Neural cell (in vitro differentiated cells): ENCODE results near the gene INSR. TPM values are rescaled to one million over a fixed set of nuclear protein-coding genes. Genes with fewer than 3 reads are reported as not detected.

ENCODE experiments used
- H2AFZ ChIP-seq: fragments of 200-600, 300-800 bp; sonication (generic), shearing (Covaris generic); 2 replicates; pipeline ENCODE4 v1.6.0; 2014; ENCODE audit warnings: low read depth, mild to moderate bottlenecking, antibody characterized with exemption, low read length, moderate library complexity
- H3F3A ChIP-seq: fragments of 200-600 bp; shearing (Covaris generic); 2 replicates; pipeline ENCODE4 v1.6.1; 2016; ENCODE audit warnings: mild to moderate bottlenecking, moderate library complexity, mixed read lengths, antibody characterized with exemption, low read length; ENCODE audit not compliant: insufficient read depth, poor library complexity, severe bottlenecking
- H3K27ac ChIP-seq: fragments of 200-600, 300-800 bp; sonication (generic), shearing (Covaris generic); 2 replicates; pipeline ENCODE4 v1.5.1; 2014; ENCODE audit warnings: mild to moderate bottlenecking, low read length, moderate library complexity
- H3K27me3 ChIP-seq: fragments of 300-800, 200-600 bp; sonication (generic), shearing (Covaris generic); 2 replicates; pipeline ENCODE4 v1.6.0; 2014; ENCODE audit warnings: mild to moderate bottlenecking, low read depth, low read length, moderate library complexity; ENCODE audit not compliant: insufficient read depth
- H3K36me3 ChIP-seq: fragments of 300-800, 200-600 bp; sonication (generic), shearing (Covaris generic); 2 replicates; pipeline ENCODE4 v1.5.1; 2014; ENCODE audit warnings: mild to moderate bottlenecking, antibody characterized with exemption, low read length, moderate library complexity; ENCODE audit not compliant: insufficient read depth
- H3K4me2 ChIP-seq: fragments of 300-800, 200-600 bp; sonication (generic), shearing (Covaris generic); 2 replicates; pipeline ENCODE4 v1.6.0; 2014; ENCODE audit warnings: mild to moderate bottlenecking, low read length
- H3K4me3 ChIP-seq: fragments of 300-800, 200-600 bp; sonication (generic), shearing (Covaris generic); 2 replicates; pipeline ENCODE4 v1.5.1; 2014; ENCODE audit warnings: mild to moderate bottlenecking, low read length, moderate library complexity
- H3K79me2 ChIP-seq: fragments of 200-600 bp; shearing (Covaris generic); replicated peaks from 2 replicates; pipeline ENCODE4 v1.6.0; 2014; ENCODE audit warnings: mild to moderate bottlenecking, low read length, moderate library complexity; ENCODE audit not compliant: insufficient read depth
- H3K9ac ChIP-seq: fragments of 300-800, 200-600 bp; sonication (generic), shearing (Covaris generic); 2 replicates; pipeline ENCODE4 v1.6.1; 2016; ENCODE audit warnings: mild to moderate bottlenecking, low read length, mixed read lengths
- H3K9me2 ChIP-seq: fragments of 200-600 bp; shearing (Covaris generic); 2 replicates; pipeline ENCODE4 v1.6.1; 2016; ENCODE audit warnings: mild to moderate bottlenecking, low read length, mixed read lengths; ENCODE audit not compliant: insufficient read depth
- H3K9me3 ChIP-seq: fragments of 200-600, 300-800 bp; sonication (generic), shearing (Covaris generic); 2 replicates; pipeline ENCODE4 v1.6.1; 2016; ENCODE audit warnings: mild to moderate bottlenecking, mixed run types, low read length, moderate library complexity, mixed read lengths
- H4K20me1 ChIP-seq: fragments of 200-600 bp; shearing (Covaris generic); 2 replicates; pipeline ENCODE4 v1.6.1; 2016; ENCODE audit warnings: mild to moderate bottlenecking, mixed run types; ENCODE audit not compliant: insufficient read depth
- CTCF ChIP-seq: fragments of 450-650 bp; IDR thresholded peaks from 2 replicates; pipeline ENCODE4 v1.5.1; 2014; ENCODE audit warnings: antibody characterized with exemption, mild to moderate bottlenecking, moderate library complexity; ENCODE audit not compliant: poor library complexity, severe bottlenecking
- EP300 ChIP-seq: fragments of 450-650 bp; conservative IDR thresholded peaks from 2 replicates; pipeline ENCODE4 v1.6.1; 2014; ENCODE audit warnings: antibody characterized with exemption, mild to moderate bottlenecking, moderate library complexity; ENCODE audit not compliant: poor library complexity, severe bottlenecking
- EZH2 ChIP-seq: fragments of 200-600, 300-800 bp; shearing (Covaris generic), sonication (generic); IDR thresholded peaks from 2 replicates; pipeline ENCODE4 v1.6.1; 2014; ENCODE audit warnings: antibody characterized with exemption, low read length, borderline replicate concordance, mild to moderate bottlenecking; ENCODE audit not compliant: insufficient read depth, poor library complexity, severe bottlenecking
- MXI1 ChIP-seq: fragments of 450-650 bp; conservative IDR thresholded peaks from 2 replicates; pipeline ENCODE4 v1.6.1; 2014; ENCODE audit warnings: antibody characterized with exemption, mild to moderate bottlenecking; ENCODE audit not compliant: poor library complexity, severe bottlenecking
- POLR2AphosphoS5 ChIP-seq: IDR thresholded peaks from 2 replicates; pipeline ENCODE4 v1.6.1; 2012
- RAD21 ChIP-seq: fragments of 450-650 bp; conservative IDR thresholded peaks from 2 replicates; pipeline ENCODE4 v1.6.1; 2014; ENCODE audit warnings: antibody characterized with exemption, mild to moderate bottlenecking, moderate library complexity
- REST ChIP-seq: IDR thresholded peaks from 2 replicates; pipeline ENCODE4 v1.6.1; 2012; ENCODE audit warnings: borderline replicate concordance
- SMC3 ChIP-seq: fragments of 450-650 bp; conservative IDR thresholded peaks from 2 replicates; pipeline ENCODE4 v1.6.1; 2014; ENCODE audit warnings: antibody characterized with exemption, mild to moderate bottlenecking, moderate library complexity; ENCODE audit not compliant: poor library complexity
- TAF1 ChIP-seq: IDR thresholded peaks from 2 replicates; pipeline ENCODE4 v1.6.1; 2012; ENCODE audit warnings: low read depth
- polyA plus RNA-seq: library from polyadenylated mRNA; depleted of rRNA; stranded (reverse); fragments of >200 nt; gene quantifications from 2 replicates; pipeline ENCODE4 v1.2.3, GENCODE V29; 2014

The INSR gene
- polyA plus RNA-seq, 1 donor from 2014 or later, result 16.0 TPM

GRCh38 chr19:7153022-7153421 lies 141.2 kb downstream of the INSR start:
- Histone ChIP-seq H3K27me3 (no peaks in the 10 kb centered on the region), H4K20me1 (no peaks in the 10 kb centered on the region), H3K9me3 (no peaks in the 10 kb centered on the region), H3F3A (no peaks in the 10 kb centered on the region), H3K79me2 (no peaks in the 10 kb centered on the region), H3K4me3 (no peak overlapping the region), H3K4me2 (no peak overlapping the region), H3K27ac (no peak overlapping the region), H3K9me2 (no peaks in the 10 kb centered on the region), H3K36me3 (no peaks in the 10 kb centered on the region), H3K9ac (no peak overlapping the region), H2AFZ (no peak overlapping the region)
- TF ChIP-seq MXI1 (no peak), REST (no peak), CTCF (no peak), EZH2 (no peak), EP300 (no peak), POLR2AphosphoS5 (no peak), RAD21 (no peak), SMC3 (no peak), TAF1 (no peak)

GRCh38 chr19:7152568-7152967 lies 141.6 kb downstream of the INSR start:
- Histone ChIP-seq H3K27ac (no peak overlapping the region), H3F3A (no peaks in the 10 kb centered on the region), H4K20me1 (no peaks in the 10 kb centered on the region), H2AFZ (no peak overlapping the region), H3K27me3 (no peaks in the 10 kb centered on the region), H3K9me3 (no peaks in the 10 kb centered on the region), H3K4me3 (no peak overlapping the region), H3K36me3 (no peaks in the 10 kb centered on the region), H3K9ac (no peak overlapping the region), H3K9me2 (no peaks in the 10 kb centered on the region), H3K4me2 (no peak overlapping the region), H3K79me2 (no peaks in the 10 kb centered on the region)
- TF ChIP-seq EZH2, result no peak
- no peak for TF ChIP-seq RAD21
- no peak for TF ChIP-seq MXI1
- no peak for TF ChIP-seq CTCF
- no peak for TF ChIP-seq POLR2AphosphoS5
- no peak for TF ChIP-seq REST
- no peak for TF ChIP-seq SMC3
- no peak for TF ChIP-seq EP300
- no peak for TF ChIP-seq TAF1
